GM12892 (cell line): Measurements from ENCODE around the gene C22orf15.

ENCODE experiments used
- DNase-seq: peaks from one replicate; pipeline ENCODE4 v3.0.0; 2011; ENCODE audit not compliant: insufficient read length
- FAIRE-seq: peaks from 2 replicates; lab custom pipeline; 2011; peaks lifted over from hg19 to GRCh38; lab: Jason Lieb, UNC
- POLR2A ChIP-seq: IDR thresholded peaks from 2 replicates; pipeline ENCODE4 v1.6.1; 2011; ENCODE audit warnings: low read depth, low read length, control low read depth
- POLR2AphosphoS5 ChIP-seq: IDR thresholded peaks from 2 replicates; pipeline ENCODE4 v1.6.1; 2011; ENCODE audit warnings: low read depth, low read length, control low read depth
- TAF1 ChIP-seq: IDR thresholded peaks from 2 replicates; pipeline ENCODE4 v1.6.1; 2011; ENCODE audit warnings: low read depth, mild to moderate bottlenecking, control low read depth, low read length, borderline replicate concordance

C22orf15 gene

DNA sequence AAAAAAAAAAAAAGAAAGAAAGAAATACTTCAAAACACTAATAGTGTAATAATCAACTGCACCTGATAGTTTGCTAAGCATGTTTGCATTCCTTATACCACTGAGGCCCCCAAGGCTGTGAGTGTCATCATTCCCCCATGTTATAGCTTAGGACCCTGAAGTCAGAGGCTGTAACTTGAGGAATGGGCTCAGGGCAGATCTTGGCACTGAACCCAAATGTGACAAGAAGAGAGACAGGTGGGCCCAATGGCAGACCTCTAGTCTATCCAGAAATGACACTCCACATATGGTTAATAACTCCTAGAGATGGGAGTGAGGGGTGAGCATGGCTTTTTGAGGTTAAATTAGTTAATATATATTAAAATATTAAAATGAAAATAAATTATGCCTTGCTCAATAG, 25.1 kb upstream of the C22orf15 start:
- no peak for TF ChIP-seq POLR2A
- TF ChIP-seq TAF1 = no peak
- TF ChIP-seq POLR2AphosphoS5 = no peak
- no peak for DNase-seq
- FAIRE-seq = no peak

- TF ChIP-seq POLR2A (no peak), TAF1 (no peak), POLR2AphosphoS5 (no peak)
- DNase-seq (no peak), FAIRE-seq (no peak)
Measured at GRCh38 chr22:23742505-23743264, 20.1 kb upstream of the C22orf15 start.

GRCh38 chr22:23743303-23743705, 19.5 kb upstream of the C22orf15 start:
- no peak for FAIRE-seq
- DNase-seq = no peak

DNA sequence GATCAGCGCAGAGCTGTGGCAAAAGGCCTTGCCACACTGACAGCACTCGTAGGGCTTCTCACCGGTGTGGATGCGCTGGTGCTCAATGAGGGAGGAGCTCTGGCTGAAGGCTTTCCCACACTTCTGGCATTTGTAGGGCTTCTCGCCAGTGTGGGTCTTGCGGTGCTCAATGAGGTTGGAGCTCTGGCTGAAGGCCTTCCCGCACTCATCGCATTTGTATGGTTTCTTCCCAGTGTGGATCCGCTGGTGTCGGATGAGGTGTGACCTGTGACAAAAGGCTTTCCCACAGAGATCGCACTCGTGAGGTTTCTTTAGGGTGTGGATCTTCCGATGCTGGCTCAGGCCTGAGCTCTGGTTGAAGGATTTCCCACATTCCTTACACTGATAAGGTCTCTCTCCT, 18.8 kb upstream of the C22orf15 start:
- no peak for TF ChIP-seq POLR2AphosphoS5
- no peak for TF ChIP-seq POLR2A
- TF ChIP-seq TAF1 = no peak
- DNase-seq (no peak), FAIRE-seq (no peak)

More at GRCh38 chr22:23743303-23743705, 19.5 kb upstream of the C22orf15 start:
- TF ChIP-seq POLR2A = no peak

DNA sequence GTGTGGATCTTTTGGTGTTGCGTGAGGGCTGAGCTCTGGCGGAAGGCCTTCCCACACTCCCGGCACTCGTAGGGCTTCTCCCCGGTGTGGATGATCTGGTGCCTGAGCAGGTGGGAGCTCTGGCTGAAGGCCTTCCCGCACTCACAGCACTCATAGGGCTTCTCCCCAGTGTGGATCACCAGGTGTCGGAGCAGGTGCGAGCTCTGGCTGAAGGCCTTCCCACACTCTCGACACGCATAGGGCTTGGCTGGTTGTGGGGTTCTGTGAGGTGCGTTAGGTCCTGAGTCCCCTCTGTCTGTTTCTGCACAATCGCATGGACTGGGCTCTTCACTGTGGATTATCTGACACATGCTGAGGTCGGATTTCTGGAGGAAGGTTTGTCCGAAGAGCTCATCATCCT, 18.3 kb upstream of the C22orf15 start:
- DNase-seq (no peak), FAIRE-seq (no peak)
- TF ChIP-seq POLR2AphosphoS5 (no peak), TAF1 (no peak), POLR2A (no peak)

DNA sequence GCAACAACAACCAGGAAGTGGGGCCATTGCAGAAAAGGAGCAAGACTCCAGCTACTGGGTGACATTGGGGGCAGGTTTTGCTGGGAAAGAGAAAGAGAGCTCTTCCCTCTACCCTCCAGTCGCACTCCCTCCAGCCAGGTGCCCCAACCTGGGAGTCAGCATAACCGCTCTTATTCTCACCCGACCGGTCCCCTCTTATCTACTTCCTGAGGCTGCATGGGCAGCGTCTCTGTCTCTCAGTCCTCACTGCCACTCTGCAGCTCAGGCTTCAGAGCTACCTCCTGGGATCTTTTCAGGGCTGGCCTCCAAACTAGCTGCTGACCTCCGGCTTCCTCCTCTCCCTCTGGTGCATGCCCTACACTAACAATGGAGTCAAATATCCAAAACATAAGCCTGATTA, 17.0 kb upstream of the C22orf15 start:
- TF ChIP-seq POLR2A (no peak), TAF1 (no peak), POLR2AphosphoS5 (no peak)
- DNase-seq (no peak), FAIRE-seq (no peak)

GRCh38 chr22:23749841-23750301, 12.9 kb upstream of the C22orf15 start:
- no peak for DNase-seq
- no peak for TF ChIP-seq TAF1
- TF ChIP-seq POLR2AphosphoS5 = no peak
- no peak for TF ChIP-seq POLR2A
- FAIRE-seq = peak; percentile 56

DNA sequence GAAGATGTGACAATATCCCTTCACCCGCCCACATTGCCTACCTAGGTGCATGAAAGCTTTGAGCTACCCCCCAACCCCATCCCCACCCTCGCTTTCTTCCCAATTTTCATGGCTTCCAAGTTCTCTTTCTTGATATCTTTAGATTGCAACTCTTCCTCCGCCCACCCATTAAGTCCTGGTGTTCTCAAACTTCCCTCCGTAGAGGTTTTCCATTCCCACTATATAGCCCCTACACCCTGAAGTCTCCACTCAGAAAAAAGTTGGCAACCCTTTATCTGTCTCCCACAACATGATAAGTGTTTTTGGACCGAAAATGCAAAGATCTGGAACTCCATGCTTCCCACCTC, 12.4 kb upstream of the C22orf15 start:
- FAIRE-seq = no peak
- TF ChIP-seq TAF1 (no peak), POLR2A (no peak), POLR2AphosphoS5 (no peak)
- no peak for DNase-seq

DNA sequence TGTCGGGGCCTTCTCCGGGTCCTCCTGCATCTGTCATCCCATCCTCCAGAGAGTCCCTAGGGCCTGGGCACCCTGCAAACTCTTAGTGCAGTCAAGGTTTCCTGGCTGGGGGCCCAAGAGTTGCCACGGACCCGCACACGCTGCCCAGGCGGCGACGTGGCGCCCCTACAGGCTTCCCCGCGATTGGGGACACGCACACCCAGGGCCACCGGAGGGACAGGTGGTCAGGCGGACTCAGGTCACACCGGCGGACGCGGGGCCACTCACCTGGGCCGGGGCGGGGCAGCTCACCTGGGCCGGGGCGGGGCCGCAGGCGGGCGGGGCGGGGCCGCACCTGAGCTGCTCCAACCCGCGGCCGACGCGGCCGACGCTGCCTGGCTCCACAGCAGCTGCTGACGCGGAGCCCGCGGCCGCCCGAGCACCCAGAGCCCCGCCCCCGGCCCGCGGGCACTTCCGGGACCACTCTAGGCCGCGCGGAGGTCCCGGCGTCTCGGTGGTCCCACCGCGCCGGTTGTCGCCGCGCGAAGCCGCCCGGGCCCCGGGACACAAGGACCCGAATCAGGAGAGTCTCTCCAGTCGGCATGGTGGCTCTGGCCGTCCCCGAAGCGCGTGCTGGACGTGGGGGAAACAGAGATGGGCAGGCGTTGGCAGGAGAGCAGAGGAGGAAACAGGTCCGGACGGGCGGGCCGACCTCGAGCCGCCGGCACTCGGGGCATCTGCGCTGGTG, 11.9 kb upstream of the C22orf15 start, which contains the start of gene ZNF70:
Gene ZNF70 (minus strand): TSS at position 399 of the 727 bp plus-strand sequence. CDS start 5,972 bp downstream, outside the sequence.
- TF ChIP-seq POLR2A (peak; percentile 71), POLR2AphosphoS5 (peak; percentile 60; the same call in 1 of the 2 replicates), TAF1 (peak; percentile 61; the same call in 1 of the 2 replicates)
- FAIRE-seq (peak; percentile 95), DNase-seq (peak; percentile 90)

DNA sequence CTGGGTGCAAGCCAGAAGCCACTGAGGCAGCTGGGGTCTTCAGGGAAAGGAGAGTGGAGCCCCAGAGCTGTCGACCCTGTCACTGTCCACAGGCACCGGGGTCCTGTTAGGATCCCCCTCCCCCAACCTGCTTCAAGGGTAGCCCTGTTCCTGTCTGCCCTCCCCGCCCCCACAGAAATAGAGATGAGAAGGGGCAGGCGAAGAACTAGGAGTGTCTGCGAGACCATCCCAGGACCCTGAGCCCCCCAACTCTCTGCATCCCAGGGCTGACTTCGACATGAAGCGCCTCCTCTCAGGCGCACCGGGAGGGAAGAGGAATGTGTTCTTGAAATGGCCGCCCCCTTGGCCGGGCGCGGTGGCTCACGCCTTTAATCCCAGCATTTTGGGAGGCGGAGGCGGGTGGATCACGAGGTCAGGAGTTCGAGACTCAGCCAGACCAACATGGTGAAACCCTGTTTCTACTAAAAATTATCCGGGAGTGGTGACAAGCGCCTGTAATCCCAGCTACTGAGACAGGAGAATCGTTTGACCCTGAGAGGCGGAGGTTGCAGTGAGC, 11.3 kb upstream of the C22orf15 start:
- FAIRE-seq (no peak), DNase-seq (peak; percentile 48)
- TF ChIP-seq POLR2AphosphoS5 (no peak), TAF1 (no peak), POLR2A (no peak)

DNA sequence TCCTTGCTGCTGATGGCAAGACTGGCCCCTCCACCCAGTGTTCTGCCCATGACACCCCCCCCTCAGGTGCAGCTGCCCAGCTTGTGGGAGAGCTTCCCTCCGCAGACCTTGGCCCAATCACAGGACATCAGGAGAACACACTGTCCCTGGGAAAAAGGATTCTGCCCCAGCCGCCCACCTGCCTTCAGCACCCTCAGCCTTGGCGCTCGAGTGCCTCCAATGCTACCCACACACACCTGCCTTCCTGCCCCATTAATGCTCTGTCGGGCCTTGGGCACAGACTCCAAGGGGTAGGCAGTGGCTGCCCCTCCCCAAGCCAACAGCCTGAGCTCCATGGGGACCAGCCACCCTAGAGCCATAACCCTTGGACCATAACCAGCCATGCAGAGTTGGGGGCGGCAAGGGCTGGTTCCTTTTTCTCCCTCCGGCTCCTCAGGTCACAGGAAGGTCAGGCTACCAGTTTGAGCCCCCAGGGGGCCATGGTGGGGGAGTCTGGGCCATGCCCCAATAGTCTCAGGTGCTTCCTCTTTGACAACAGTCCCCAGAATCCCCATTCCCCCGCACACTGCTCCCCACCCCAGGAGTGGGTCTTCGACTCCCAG, 10.6 kb upstream of the C22orf15 start:
- no peak for TF ChIP-seq TAF1
- TF ChIP-seq POLR2A = no peak
- TF ChIP-seq POLR2AphosphoS5 = no peak
- FAIRE-seq (peak; percentile 95), DNase-seq (peak; percentile 54)
